Activated CD8-positive, alpha-beta memory T cell treated with anti-CD3 and anti-CD28 coated beads for 4 hours (primary cell): ENCODE measurements around the gene TBC1D3B.
A peak's percentile ranks its signal among the peaks of the same experiment; 100 is the strongest.
"Not testable (repeated sequence)": the region's sequence is repeated elsewhere in the genome, so short reads cannot be mapped to it uniquely, and the experiment has no call there.

Source experiments
- DNase-seq, 2 donors: peaks; one replicate each; pipeline ENCODE4 v3.0.0-alpha.2; 2020; ENCODE audit warnings: low read depth in 2 of 2

Gene TBC1D3B

DNA sequence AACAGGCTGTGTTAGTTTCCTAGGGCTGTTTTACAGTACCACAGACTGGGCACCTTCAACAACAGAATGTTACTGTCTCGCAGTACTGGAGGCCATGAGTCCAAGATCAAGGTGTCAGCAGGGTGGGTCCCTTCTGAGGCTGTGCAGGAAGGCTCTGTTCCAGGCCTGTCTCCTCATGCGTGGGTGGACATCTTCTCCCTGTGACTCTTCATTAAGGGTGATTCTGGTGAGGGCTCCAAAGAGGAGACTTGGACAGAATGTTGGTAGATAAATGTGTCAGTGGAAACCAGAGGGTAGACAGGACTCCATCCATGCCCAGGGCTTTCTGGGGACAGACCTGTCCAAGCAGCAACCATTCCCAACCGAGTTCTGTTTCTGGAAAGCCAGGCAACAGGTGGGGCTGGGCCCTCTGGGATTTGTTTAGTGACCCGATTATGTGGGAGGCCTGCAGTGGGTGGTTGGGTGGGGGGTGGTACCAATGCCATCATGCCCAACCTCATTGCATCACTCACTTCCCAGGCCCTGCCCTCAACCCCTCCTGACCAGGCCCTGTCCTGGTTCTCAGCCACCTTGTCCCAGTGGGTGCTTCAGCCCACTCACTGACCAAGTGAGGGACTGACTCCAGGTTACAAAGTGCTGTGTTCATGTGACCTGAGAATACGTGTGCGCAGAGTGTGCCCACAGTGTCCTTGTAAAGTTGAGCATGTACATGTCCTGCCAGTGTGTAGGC, 5.2 kb upstream of the TBC1D3B start:
- DNase-seq: not testable (repeated sequence)

DNA sequence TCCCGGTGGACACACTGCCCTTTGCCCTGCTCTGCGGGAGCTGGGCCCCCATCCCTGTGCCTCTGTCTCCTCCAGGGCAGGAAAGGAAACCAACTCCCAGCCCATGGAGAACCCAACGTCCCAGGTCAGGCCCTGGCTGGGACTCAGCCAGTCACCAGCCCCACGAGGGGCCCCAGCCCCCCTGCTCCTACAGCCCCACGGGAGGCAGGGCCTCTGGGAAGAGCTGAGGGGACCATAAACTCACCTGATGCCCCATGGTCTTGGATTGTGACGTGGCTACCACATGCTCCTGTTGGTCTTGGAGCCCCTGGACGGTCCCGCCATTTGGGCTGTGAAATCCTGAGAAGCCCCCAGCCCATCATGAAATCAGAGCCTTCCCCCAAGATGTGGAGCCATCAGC, 7.6 kb downstream of the TBC1D3B start:
- DNase-seq: not testable (repeated sequence)

DNA sequence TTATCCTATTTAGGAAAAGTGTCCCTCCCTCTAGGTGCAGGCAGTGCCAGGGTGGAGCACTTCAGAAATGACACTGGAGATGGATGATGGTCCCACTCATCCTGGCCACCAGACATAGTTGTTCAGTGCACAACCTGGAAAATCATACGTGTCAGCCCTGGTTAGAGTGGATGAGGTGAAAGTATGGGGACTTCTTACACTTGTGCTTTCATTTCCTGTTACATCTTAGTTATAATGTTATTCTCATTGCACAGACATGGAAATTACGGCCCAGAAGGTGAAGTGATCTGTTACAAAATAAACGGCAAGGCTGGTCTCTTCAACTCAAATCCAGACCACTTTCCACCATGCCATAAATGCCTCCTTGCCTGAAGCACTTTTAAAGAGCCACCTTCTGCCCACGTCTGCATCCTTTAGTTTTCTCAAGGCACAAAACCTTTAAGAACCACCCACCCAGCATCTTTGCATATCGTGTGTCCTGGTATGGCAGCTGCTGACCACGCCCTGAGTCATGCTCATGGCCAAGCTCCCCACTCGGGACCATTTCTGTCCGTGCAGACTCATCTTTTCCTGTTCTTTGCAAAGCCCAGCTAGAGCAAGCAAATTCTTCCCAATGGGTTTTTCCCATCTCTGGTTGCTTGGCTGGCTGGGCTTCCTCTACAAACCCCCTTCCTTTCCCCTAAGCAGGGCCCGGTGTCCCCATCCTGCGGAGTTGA, 22.4 kb downstream of the TBC1D3B start:
- DNase-seq: no peak

DNA sequence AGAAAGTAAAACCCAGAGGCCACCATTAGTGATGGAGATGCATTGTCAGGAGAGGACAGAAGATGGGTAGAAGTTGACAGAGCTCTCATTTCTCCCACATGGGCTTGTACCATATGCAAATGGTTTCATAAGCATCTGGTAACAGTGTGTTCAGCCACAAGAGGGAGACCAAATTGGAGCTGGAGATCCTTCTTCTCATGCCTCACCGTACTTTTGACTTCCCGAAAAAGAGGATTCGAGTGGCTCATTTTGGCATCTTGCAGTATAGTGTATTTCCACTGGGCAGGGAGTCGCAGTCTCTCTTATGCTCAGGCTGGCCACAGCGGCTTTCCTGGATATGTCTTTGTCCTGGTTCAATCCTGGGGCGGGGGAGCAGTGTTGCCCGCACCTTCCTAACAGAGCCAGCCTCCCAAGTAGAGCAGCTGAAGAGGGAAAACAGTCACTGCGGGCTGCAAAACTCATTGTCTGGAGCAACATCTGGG, 23.8 kb downstream of the TBC1D3B start:
- DNase-seq: no peak

DNA sequence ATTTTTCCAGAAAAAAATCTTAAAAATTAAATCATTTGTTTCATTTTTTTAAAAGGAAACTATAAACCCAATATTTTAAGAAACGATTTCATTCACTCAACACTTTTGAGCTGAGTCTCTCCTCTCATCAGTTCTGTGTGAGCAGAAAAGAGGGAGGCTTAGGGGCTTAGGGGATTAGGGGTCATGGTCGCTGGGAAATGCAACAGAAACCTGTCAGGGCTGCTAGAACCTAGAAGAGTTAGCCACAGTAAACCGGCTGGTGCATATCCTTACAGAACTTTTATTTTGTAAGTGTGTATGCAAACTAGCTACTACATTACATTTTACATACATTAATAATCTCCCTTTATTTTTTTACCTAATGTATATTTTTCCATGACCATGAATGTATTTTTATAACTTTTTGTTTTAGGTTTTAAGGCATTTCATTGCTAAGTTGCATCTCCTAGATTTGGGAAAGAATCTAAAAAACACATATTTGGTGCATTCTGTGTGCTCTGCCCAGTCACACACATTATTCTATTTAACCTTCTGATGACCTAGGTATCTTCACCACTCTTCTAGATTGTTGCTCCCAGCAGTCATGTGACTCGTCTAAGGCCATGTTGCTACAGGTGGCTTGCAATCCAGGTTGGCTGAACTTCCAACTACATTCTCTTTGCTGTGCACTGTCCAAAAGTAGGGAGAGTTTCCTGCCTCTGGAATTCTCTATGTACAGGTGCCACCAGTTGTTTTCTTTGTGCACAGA, 24.4 kb downstream of the TBC1D3B start:
- no peak for DNase-seq

DNA sequence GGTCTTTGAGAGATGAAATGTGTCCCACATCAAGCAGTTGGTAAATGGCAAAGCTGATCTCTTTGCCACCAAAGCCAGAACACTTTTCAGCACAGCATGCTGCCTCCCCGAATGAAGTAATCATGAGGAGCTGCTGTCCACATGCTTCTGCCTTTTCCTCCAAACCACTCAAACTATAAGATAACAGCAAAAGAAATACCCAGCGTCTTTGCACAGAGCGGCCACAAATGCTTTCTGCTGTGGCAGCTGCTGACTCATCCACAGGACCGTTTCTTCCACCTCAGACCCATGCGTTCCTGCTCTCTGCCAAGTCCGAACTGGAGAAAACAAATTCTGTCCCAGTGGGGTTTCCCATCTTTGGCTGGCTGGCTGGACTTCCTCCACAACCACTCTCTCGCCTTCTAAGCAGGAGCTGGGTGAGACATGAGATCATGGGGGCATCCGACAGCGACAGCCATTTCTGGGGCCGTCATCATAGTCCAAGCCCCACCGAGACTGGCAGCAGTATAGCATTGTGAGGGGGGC, 27.1 kb downstream of the TBC1D3B start:
- no peak for DNase-seq

DNA sequence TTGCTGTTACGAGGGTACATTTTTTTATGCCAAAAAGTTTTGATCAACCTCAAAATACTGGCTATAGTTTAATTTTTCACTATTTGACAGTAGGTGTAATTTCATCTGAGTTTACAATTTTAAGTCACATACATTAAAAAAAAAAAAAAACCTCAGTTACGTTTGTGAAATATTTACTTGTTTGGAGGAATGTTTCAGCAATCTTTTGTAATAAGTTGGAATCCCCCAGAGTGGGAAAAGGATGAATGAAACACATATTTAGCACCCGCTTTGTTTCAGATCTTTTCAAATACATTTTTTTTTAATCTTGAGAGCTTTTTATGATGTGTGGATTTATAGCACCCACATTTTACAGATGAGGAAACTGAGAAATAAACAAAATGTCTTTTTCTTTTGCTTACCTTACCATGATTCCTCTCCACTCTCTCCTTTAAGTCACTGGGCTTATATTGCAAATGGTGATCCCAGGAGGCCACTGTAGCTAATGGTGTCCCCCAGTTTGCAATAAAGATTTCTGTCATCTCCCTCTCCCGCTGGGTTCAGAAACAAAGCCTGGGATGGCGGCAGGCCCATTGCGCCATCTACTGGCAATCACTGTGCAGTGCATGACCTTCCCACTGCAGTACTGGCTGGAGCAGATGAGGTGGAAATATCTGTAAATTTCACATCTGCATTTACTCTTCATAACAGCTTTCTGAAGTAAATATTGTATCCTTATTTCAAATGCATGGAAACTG, 27.7 kb downstream of the TBC1D3B start:
- DNase-seq: peak; percentile 28 to 38

DNA sequence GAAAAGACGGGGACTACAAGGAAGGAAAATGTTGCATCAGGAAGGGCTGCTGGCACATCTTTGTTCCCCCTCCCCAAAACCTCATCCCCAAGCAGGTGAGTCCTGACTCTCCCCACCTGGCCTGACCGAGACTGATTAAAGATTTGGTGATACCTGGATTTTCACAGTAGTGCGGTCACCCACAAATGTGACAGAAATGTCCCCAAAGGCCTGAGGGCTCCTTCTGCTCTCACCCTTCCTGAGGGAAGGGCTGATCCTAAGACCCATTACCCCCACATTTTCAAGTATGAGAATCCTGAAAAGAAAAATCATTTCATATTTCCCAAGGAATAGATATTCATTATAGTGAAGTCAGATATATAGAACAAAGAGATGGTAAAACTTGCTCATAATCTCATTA, 28.8 kb downstream of the TBC1D3B start:
- DNase-seq: no peak

DNA sequence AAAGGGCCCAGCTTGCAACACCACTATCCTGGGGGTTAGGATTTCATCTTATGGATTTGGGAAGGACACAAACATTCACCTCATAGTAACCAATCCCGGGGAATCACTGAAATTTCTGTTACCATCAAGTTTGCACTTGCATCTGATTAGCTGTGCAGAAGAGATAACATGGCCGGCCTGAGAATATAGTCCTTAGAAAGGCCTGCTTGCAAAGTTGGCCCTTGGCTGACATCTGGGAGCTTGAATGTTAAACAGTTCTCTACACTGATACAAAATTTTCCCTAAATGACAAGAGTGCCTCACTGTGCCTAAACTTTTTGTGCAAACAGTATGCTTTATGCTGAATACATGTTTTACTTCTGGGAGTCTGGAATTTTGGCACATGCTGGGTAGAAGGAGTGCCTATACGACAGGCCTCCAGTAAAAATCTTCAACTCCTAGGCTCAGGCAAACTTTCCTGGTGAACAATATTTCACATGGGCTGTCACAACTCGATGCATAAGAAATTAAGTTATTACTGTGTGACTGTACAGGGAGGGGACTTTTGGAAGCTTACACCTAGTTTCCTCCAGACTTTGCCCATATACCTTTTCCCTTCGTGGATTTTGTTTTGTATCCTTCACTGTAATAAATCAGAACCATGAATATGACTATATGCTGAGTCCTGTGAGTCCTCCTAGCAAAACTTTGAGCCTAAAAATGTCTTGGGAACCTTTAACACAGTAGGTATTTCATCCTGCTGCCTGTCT, 31.3 kb downstream of the TBC1D3B start:
- DNase-seq: no peak

DNA sequence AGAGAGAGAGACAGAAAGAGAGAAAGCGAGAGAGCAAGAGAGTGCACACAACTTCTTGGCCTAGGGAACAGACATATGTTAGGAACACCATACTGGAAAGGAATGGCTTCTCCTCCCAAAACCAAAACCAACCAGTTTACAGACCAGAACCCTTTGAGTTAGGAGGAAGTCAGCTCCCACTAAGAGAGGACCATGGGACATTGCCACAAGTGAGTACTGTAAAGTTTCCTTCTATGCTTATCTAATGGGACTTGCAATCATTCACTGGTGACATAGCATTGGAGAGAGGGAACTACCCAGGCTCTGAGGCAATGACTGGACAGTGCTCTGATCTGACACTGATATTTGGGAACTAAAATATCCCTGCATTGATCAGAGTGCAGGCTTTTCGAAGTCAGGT, 32.4 kb downstream of the TBC1D3B start:
- no peak for DNase-seq

DNA sequence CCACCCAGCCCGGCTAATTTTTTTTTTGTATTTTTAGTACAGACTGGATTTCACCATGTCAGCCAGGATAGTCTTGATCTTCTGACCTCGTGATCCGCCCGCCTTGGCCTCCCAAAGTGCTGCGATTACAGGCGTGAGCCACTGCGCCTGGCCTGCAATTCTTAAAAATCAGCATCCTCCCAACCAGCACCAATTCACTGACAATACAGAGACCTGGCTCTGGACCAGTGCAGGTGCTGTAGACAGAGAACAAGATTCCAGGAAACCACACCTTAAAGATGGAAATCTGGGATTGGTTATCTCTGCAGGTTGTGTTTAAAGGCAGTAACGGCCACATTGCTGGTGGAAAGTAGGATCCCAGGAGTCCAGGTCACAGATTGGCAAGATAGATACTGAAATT, 33.6 kb downstream of the TBC1D3B start:
- DNase-seq: no peak

DNA sequence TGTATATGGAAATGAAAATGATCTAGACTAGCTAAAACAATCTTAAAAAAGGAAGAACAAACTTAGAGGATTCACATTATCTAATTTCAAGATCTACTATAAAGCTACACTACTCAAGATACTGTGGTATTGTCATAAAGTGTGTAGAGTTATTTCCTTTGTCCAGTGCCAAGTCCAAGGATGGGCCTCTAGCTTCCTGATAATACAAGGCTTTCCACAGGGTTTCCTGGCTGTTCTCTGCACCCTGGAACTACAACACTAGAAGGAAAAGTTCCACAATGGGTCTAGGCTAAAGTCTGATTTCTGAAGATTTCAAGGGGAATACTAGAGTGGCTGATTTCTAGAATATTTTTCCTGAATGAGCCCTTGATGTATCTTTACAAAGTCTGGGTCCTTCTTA, 34.2 kb downstream of the TBC1D3B start:
- DNase-seq: no peak

DNA sequence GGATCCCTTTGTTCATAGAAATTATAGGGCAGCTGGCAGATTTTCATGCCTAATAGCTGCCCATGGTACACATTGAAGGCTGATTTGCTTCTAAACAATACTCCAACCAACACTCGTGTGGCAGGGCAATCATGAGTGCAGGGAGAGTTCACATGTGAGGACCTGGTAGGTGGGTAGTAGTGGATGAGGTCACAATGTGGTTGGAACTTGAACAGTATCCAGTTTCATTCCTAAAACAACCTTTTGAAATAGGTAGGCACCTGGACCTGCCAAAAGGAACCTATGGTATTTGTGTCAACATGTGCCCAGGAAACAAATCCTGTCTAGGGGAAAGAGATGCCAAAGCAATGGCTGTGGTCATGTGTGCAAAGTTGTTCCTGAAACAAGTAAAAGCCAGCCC, 40.0 kb downstream of the TBC1D3B start:
- no peak for DNase-seq

DNA sequence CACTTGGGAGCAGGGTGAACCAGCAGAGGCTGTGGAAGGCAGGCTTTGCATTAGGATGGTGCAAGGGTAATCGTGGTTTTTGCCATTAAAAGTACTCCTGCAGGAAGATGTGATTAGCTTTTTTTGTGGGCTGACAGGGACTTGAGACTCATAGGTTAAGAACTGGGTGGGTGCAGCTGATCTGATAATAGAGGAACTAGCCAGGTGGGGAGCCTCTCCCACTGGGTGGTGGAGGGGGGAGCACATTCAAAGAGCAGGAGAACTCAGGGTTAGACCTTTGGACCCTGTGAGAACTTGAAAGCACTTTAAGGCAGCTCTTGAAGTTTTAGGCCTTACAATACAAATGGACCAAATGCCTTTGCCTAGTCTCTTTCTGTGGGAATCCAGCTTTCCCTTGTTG, 40.4 kb downstream of the TBC1D3B start:
- no peak for DNase-seq

DNA sequence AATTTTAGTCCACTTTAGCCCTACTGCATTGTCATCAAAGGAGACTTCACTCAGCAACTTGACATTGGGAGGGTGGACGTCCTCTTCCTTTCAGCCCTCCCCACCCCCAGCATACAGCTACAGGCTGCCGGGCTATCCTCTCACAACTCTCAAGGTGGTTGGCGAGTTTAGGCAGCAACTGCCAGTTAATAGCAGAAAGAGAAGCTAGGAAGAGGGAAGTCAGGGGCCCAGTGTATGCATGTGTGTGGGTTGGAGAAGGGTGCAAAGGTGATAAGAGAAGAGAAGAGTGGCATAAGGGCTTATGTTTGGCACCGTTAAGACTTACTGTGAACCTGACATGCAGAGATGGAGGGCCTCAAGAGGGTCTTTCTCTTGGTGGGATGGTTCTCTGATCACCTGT, 41.0 kb downstream of the TBC1D3B start:
- DNase-seq: no peak

DNA sequence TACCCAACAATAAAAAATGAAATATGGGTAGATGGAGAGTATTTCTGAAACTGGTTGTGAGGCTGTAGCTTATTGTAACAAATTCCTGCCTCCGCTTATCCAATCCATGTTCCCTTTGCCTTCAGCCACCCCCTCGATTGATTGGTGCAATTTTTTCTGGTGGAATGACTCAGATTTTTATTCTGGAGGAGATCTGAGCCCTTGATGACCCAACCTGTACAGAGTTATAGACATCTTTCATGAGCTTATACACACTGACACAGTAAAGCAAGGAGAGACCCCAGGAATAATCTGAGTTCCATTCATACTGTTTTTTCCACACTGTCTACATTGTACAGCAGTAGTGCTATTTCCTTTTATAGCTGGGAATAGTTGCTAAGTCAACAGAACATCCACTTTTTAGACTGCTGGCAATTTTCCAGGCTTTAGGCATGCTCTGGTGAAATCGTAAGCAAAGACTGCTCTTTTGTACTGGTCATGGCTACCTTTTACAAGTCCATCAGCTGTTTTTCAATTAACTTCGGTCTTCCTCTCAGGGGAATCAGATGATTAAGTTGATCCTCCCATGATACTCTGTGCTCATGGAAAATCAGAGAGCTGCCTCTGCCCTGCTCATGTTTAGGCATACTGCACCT, 42.7 kb downstream of the TBC1D3B start:
- DNase-seq: no peak

DNA sequence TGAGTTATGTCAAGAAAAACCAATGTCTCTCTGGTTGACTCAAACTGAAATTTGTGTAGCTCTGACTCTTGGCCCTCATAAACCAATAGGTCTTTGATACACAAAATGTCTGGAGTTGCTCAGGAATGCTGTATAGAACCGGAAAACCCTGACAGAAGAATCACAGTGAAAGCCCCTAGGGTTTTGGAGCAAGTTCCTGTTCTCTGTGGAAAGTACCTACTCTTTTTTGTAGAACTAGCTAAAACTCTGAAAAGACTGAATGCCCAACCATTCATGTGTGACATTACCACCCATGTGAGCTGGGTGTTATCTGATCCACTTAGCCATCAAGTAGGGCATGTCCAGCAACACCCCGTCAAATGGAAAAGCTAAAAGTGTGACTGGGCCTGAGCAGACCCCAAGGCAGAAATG, 44.0 kb downstream of the TBC1D3B start:
- DNase-seq: no peak

DNA sequence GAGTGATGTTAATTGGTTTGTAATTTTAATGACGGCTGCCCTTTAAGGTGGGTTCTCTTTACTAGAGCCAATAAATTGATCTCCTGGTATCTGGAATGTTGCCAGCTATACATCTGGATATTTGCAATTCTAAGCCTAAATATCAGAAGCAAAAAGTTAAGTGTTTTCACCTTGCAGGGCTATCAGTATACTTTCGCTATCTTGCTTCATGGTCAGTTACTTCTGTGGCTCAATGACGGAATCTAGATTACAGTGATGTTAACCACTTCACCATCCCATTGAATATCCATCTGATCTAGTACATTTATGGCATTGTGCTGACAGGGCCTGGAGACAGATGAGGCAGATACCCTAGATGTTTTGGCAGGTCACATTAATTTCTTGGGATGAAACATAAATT, 44.5 kb downstream of the TBC1D3B start:
- DNase-seq: no peak

DNA sequence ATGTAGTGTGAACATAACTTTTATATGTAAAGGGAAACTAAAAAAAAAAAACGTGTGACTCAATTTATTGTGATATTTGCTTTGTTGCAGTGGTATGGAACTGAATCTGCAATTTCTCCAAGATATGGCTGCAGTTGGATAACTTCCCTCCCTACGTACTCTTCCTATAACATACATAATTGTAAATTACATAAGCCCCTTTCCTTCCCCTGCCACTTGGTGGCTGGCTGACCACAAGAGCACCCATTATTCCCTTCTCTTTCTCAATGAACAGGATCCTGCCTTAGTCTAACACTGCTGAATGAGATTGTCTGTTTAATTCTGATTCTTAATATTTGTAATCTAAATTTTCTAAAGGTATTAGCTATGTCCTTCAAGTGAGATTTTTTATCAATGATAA, 45.0 kb downstream of the TBC1D3B start:
- DNase-seq: no peak

DNA sequence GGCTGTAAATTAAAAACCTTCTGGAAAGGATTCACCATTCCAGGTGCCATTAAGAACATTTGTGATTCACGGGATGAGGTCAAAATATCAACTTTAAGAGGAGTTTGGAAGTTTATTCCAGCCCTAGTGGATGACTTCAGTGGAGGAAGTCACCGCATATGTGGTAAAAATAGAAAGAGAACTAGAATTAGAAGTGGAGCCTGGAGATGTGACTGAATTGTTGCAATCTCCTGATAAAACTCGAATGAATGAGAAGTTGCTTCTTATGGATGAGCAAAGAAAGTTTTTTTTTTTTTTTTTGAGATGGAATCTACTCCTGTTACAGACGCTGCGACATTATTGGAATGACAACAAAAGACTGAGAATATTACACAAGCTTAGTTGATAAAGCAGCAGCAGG, 46.1 kb downstream of the TBC1D3B start:
- no peak for DNase-seq

DNA sequence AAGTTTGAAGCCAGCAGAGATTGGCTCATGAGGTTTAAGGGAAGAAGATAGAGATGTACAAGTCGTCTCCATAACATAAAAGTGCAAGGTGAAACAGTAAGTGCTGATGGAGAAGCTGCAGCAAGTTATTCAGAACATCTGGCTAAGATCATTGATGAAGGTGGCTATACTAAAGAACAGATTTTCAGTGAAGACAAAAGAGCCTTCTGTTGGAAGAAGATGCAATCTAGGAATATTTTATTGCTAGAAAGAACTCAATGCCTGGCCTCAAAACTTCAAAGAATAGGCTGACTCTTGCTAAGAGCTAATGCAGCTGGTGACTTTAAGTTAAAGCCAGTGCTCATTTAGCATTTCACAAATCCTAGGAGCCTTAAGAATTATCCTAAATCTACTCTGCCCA, 46.8 kb downstream of the TBC1D3B start:
- DNase-seq: no peak
